Karpas-422 (cell line): ENCODE measurements around the gene ABLIM2. TPM values are rescaled to one million over a fixed set of nuclear protein-coding genes. Genes with fewer than 3 reads are reported as not detected.

Experiments used
- DNase-seq: peaks from one replicate; pipeline ENCODE4 v3.0.0-alpha.2; 2015
- H2AFZ ChIP-seq: fragments of 200-600 bp; sonication (generic); 2 replicates; pipeline ENCODE4 v1.6.1; 2014; ENCODE audit warnings: antibody characterized with exemption, low read length, mixed read lengths
- H3K27ac ChIP-seq: fragments of 200-600 bp; sonication (generic); 2 replicates; pipeline ENCODE4 v1.5.1; 2014; ENCODE audit warnings: mild to moderate bottlenecking, low read length, moderate library complexity
- H3K27me3 ChIP-seq: fragments of 200-600 bp; sonication (generic); 2 replicates; pipeline ENCODE4 v1.6.1; 2014; ENCODE audit warnings: low read length, mixed read lengths
- H3K36me3 ChIP-seq: fragments of 200-600 bp; sonication (generic); 2 replicates; pipeline ENCODE4 v1.6.1; 2014; ENCODE audit warnings: low read length, mixed read lengths; ENCODE audit not compliant: insufficient read depth
- H3K4me1 ChIP-seq: fragments of 200-600 bp; sonication (generic); 2 replicates; pipeline ENCODE4 v1.6.1; 2014; ENCODE audit warnings: mild to moderate bottlenecking, low read length, mixed read lengths
- H3K4me2 ChIP-seq: fragments of 200-600 bp; sonication (generic); 2 replicates; pipeline ENCODE4 v1.6.1; 2014; ENCODE audit warnings: low read length, low read depth, mild to moderate bottlenecking; ENCODE audit not compliant: poor library complexity, severe bottlenecking
- H3K4me3 ChIP-seq: fragments of 200-600 bp; sonication (generic); 2 replicates; pipeline ENCODE4 v1.5.1; 2014; ENCODE audit warnings: mild to moderate bottlenecking, antibody characterized with exemption, low read length, mixed read lengths
- H3K79me2 ChIP-seq: fragments of 200-600 bp; sonication (generic); 2 replicates; pipeline ENCODE4 v1.6.1; 2014; ENCODE audit warnings: mild to moderate bottlenecking, low read length, mixed read lengths
- H3K9ac ChIP-seq: fragments of 200-600 bp; sonication (generic); 2 replicates; pipeline ENCODE4 v1.6.0; 2014; ENCODE audit warnings: low read length
- H3K9me2 ChIP-seq: fragments of 200-600 bp; sonication (generic), shearing (Covaris generic); replicated peaks from 2 replicates; pipeline ENCODE4 v1.6.0; 2014; ENCODE audit warnings: mild to moderate bottlenecking, low read length, moderate library complexity; ENCODE audit not compliant: insufficient read depth
- H3K9me3 ChIP-seq: fragments of 300-700, 200-600 bp; sonication (generic); 2 replicates; pipeline ENCODE4 v1.6.1; 2014; ENCODE audit warnings: low read length, mixed read lengths
- H4K20me1 ChIP-seq: fragments of 200-600 bp; sonication (generic); 2 replicates; pipeline ENCODE4 v1.6.1; 2014; ENCODE audit warnings: mild to moderate bottlenecking, antibody characterized with exemption, low read length, low read depth; ENCODE audit not compliant: insufficient read depth
- total RNA-seq: library from RNA; depleted of rRNA; stranded (reverse); fragments of >200 nt; shearing (Covaris generic); gene quantifications from 2 replicates; pipeline ENCODE4 v1.2.3, GENCODE V29; 2014; ENCODE audit warnings: low replicate concordance

ABLIM2 gene
- total RNA-seq, 1 experiment from 2014 or later = not detected

- Histone ChIP-seq H3K4me3 (no peak overlapping the region), H3K9me2 (no peaks in the 10 kb centered on the region), H3K4me1 (peaks cover 1% of the 10 kb centered on the region), H4K20me1 (no peaks in the 10 kb centered on the region), H2AFZ (no peak overlapping the region), H3K79me2 (no peaks in the 10 kb centered on the region), H3K27me3 (no peaks in the 10 kb centered on the region), H3K4me2 (no peak overlapping the region), H3K36me3 (no peaks in the 10 kb centered on the region), H3K9me3 (no peaks in the 10 kb centered on the region), H3K27ac (no peak overlapping the region), H3K9ac (no peak overlapping the region)
- DNase-seq = no peak
Measured at GRCh38 chr4:8087921-8088495, 70.6 kb downstream of the ABLIM2 start.

- Histone ChIP-seq H3K36me3 (no peaks in the 10 kb centered on the region), H3K27ac (no peak overlapping the region), H3K4me1 (peaks cover 12% of the 10 kb centered on the region), H3K9me2 (no peaks in the 10 kb centered on the region), H4K20me1 (no peaks in the 10 kb centered on the region), H3K4me3 (no peak overlapping the region), H3K9ac (no peak overlapping the region), H3K79me2 (no peaks in the 10 kb centered on the region), H2AFZ (no peak overlapping the region), H3K9me3 (no peaks in the 10 kb centered on the region), H3K4me2 (no peak overlapping the region), H3K27me3 (no peaks in the 10 kb centered on the region)
- no peak for DNase-seq
Measured at GRCh38 chr4:8086783-8087445, 71.7 kb downstream of the ABLIM2 start.

GRCh38 chr4:8085491-8086117 is 73.0 kb downstream of the ABLIM2 start:
- Histone ChIP-seq H3K9me3 (no peaks in the 10 kb centered on the region), H3K4me1 (peaks cover 22% of the 10 kb centered on the region), H4K20me1 (no peaks in the 10 kb centered on the region), H3K4me3 (no peak overlapping the region), H3K79me2 (no peaks in the 10 kb centered on the region), H3K4me2 (no peak overlapping the region), H3K9ac (no peak overlapping the region), H3K27ac (no peak overlapping the region), H3K36me3 (no peaks in the 10 kb centered on the region), H2AFZ (no peak overlapping the region), H3K9me2 (no peaks in the 10 kb centered on the region), H3K27me3 (no peaks in the 10 kb centered on the region)
- no peak for DNase-seq

- H3K27me3 ChIP-seq = no peaks in the 10 kb centered on the region
- DNase-seq = no peak
- H3K9me2 ChIP-seq = no peaks in the 10 kb centered on the region
- peaks cover 22% of the 10 kb centered on the region for H3K4me1 ChIP-seq
- no peaks in the 10 kb centered on the region for H3K79me2 ChIP-seq
- H3K4me3 ChIP-seq = no peak overlapping the region
- no peak overlapping the region for H3K27ac ChIP-seq
- H3K9me3 ChIP-seq = no peaks in the 10 kb centered on the region
- H4K20me1 ChIP-seq = no peaks in the 10 kb centered on the region
- H3K36me3 ChIP-seq = no peaks in the 10 kb centered on the region
- no peak overlapping the region for H3K9ac ChIP-seq
- no peak overlapping the region for H3K4me2 ChIP-seq
- no peak overlapping the region for H2AFZ ChIP-seq
Measured at GRCh38 chr4:8084712-8085490, 73.7 kb downstream of the ABLIM2 start.

- H3K27me3 ChIP-seq = no peaks in the 10 kb centered on the region
- peaks cover 22% of the 10 kb centered on the region for H3K4me1 ChIP-seq
- H3K9me3 ChIP-seq = no peaks in the 10 kb centered on the region
- no peaks in the 10 kb centered on the region for H4K20me1 ChIP-seq
- H3K9me2 ChIP-seq = no peaks in the 10 kb centered on the region
- DNase-seq = no peak
- H2AFZ ChIP-seq = no peak overlapping the region
- H3K79me2 ChIP-seq = no peaks in the 10 kb centered on the region
- no peak overlapping the region for H3K9ac ChIP-seq
- H3K27ac ChIP-seq = no peak overlapping the region
- no peaks in the 10 kb centered on the region for H3K36me3 ChIP-seq
- H3K4me3 ChIP-seq = no peak overlapping the region
- no peak overlapping the region for H3K4me2 ChIP-seq
Measured at GRCh38 chr4:8084031-8084660, 74.5 kb downstream of the ABLIM2 start.

- Histone ChIP-seq H3K9ac (no peak overlapping the region), H3K9me2 (no peaks in the 10 kb centered on the region), H3K27me3 (no peaks in the 10 kb centered on the region), H3K9me3 (no peaks in the 10 kb centered on the region), H3K4me2 (no peak overlapping the region), H4K20me1 (no peaks in the 10 kb centered on the region), H3K4me1 (peaks cover 22% of the 10 kb centered on the region), H3K27ac (no peak overlapping the region), H2AFZ (no peak overlapping the region), H3K79me2 (no peaks in the 10 kb centered on the region), H3K36me3 (no peaks in the 10 kb centered on the region), H3K4me3 (no peak overlapping the region)
- DNase-seq = no peak
Measured at GRCh38 chr4:8083086-8083825, 75.4 kb downstream of the ABLIM2 start.

GRCh38 chr4:8082517-8083055 is 76.0 kb downstream of the ABLIM2 start:
- no peak overlapping the region for H3K4me2 ChIP-seq
- H3K4me1 ChIP-seq = peaks cover 22% of the 10 kb centered on the region
- H3K9me3 ChIP-seq = no peaks in the 10 kb centered on the region
- H3K79me2 ChIP-seq = no peaks in the 10 kb centered on the region
- no peak overlapping the region for H3K27ac ChIP-seq
- DNase-seq = no peak
- no peaks in the 10 kb centered on the region for H4K20me1 ChIP-seq
- no peak overlapping the region for H2AFZ ChIP-seq
- no peak overlapping the region for H3K9ac ChIP-seq
- H3K4me3 ChIP-seq = no peak overlapping the region
- H3K27me3 ChIP-seq = no peaks in the 10 kb centered on the region
- no peaks in the 10 kb centered on the region for H3K9me2 ChIP-seq
- no peaks in the 10 kb centered on the region for H3K36me3 ChIP-seq
